Colon (tissue), 2 donors: ENCODE data around the gene OCA2.
"Not testable (repeated sequence)": the region's sequence is repeated elsewhere in the genome, so short reads cannot be mapped to it uniquely, and the experiment has no call there.

Experiments used
- FAIRE-seq: peaks from 2 replicates; lab custom pipeline; 2012; peaks lifted over from hg19 to GRCh38; lab: Jason Lieb, UNC
- donor health status: control.
- donor health status: control.

The OCA2 gene

GRCh38 chr15:28023422-28023821 lies 75.7 kb downstream of the OCA2 start:
- FAIRE-seq = no peak

DNA sequence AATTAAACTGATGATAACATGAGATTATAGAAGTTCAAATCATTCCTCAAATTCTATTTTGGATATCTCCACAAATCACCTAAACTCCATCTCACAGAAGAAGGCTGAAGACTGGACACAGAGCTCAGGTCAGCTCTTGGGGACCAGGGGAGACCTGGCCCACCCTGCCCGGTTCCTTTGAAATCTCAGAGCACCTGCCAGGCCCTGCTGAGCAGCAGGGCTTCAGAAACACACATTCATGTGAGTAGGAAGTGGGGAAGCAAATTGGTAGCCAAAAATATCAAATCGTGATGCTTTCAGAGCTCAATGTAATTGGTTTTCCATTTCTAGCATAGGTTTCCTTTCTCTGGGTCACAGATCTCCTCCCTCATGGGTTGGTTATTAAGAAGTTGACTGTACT lies 76.2 kb downstream of the OCA2 start:
- FAIRE-seq = no peak

- FAIRE-seq = no peak
These were observed 76.9 kb downstream of the OCA2 start for GRCh38 chr15:28022181-28022580.

- no peak for FAIRE-seq
These were observed 77.7 kb downstream of the OCA2 start for GRCh38 chr15:28021281-28022039.

- FAIRE-seq = no peak
These were observed 78.5 kb downstream of the OCA2 start for GRCh38 chr15:28020644-28021043.

DNA sequence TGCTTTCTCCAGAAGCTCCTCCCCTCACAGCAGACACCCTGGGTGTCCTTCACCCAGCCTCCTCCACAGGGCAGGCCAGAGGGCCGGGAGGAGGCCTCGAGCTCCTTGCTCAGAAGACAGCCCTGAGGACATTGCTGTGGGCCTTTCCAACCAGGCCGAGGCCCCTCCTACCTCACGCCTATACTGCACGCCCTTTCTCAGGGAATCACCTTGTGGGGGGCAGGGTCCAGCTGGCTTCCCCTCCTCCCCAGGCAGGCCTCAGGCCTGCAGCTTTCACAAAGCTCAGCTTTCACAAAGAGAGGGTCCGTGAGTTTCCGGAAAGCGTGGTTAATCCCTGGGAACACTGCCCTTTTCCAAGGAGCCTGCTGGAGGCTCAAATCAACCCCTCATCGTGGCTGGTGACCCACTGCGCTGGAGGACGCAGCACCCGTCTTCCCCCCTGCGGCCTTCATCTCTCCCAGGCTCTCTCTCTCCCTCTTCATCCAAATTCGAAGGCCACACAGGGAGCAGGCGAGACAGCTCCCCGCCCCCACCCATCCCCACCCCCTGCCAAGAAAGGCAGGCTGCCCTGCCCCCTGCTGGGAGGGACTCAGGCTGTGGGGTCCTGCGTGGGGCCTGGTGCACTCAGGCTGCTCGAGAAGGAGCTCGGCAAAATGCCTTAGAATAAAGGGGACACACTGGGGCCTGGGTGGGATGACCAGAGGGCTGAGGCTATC lies 79.4 kb downstream of the OCA2 start:
- no peak for FAIRE-seq

- no peak for FAIRE-seq
These were observed 80.6 kb downstream of the OCA2 start for GRCh38 chr15:28018291-28019044.

- FAIRE-seq = no peak
These were observed 81.6 kb downstream of the OCA2 start for GRCh38 chr15:28017423-28017924.

- FAIRE-seq = no peak
These were observed 83.3 kb downstream of the OCA2 start for GRCh38 chr15:28015855-28016254.

GRCh38 chr15:28014623-28015200 lies 84.4 kb downstream of the OCA2 start:
- no peak for FAIRE-seq

GRCh38 chr15:28013976-28014375 lies 85.1 kb downstream of the OCA2 start:
- no peak for FAIRE-seq

GRCh38 chr15:28013480-28013879 lies 85.6 kb downstream of the OCA2 start:
- no peak for FAIRE-seq

GRCh38 chr15:28012231-28012630 lies 86.9 kb downstream of the OCA2 start:
- no peak for FAIRE-seq

GRCh38 chr15:28008175-28008574 lies 90.9 kb downstream of the OCA2 start:
- not testable (repeated sequence) for FAIRE-seq

DNA sequence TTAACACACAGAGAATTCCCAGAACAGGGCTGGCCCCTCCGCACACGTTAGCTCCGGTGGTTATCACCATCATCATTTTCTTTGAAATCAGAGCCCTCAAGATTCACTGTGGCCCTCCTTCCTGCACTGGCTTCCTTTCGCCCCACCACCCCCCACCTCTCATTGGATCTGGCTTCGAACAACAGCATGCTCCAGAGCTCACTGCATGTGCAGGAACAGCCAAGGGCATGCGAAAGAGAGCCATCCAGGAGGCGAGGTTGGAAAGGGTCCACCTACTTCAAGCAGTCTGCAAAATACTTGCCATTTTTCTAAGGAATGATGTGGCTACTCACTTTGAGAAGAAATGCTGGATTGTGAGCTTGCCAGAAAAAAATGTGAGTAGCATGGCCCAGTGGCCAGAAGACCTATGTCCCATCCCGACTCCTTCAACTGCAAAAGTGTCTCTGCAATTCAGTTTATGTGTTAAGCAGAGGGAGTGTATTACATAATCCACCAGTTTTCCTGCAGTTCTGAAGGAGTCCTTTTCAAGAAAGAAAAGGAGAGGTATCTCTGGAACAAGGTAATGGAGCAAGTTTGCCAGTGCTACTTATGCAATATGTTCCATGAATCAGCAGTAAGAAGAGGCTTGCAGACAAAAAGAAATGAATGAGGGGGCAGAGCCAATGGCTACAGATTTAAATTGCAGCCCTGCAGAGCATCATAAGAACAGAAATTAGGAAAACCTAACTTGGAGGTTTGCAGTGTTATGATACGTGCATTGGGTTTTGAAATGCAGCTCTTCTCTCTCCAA lies 92.8 kb downstream of the OCA2 start:
- no peak for FAIRE-seq

- no peak for FAIRE-seq
These were observed 94.0 kb downstream of the OCA2 start for GRCh38 chr15:28005004-28005527.

GRCh38 chr15:28004143-28005003 lies 94.7 kb downstream of the OCA2 start:
- FAIRE-seq = no peak

GRCh38 chr15:28003302-28004037 lies 95.6 kb downstream of the OCA2 start:
- FAIRE-seq = no peak

DNA sequence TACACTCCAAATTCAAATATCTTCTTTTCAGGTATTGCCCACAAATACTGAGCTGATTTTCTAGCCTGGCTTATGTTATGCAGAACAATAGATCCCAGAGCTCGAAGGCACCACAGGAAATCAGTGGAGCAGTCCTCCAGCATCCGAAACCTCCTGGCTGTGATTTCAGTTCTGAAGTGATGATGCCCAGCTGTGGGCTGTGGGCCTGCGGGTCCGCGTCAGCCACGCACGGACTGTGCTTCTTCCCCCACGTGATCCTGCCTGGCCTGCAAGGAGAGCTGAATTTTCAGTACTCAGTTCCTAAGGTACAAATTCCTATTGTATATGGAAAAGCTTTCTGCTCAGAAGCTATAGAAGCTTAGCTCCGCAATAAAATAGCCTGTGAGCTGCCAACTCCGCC lies 96.2 kb downstream of the OCA2 start:
- FAIRE-seq = no peak
